Smooth muscle cell (in vitro differentiated cells): ENCODE data around the gene TLCD1. TPM values are rescaled to one million over a fixed set of nuclear protein-coding genes. Genes with fewer than 3 reads are reported as not detected.
A peak's percentile ranks its signal among the peaks of the same experiment; 100 is the strongest.

ENCODE experiments used
- DNase-seq: peaks from one replicate; lab custom pipeline; 2025; ENCODE audit not compliant: unreplicated experiment; lab: John Stamatoyannopoulos, UW
- H2AFZ ChIP-seq: fragments of 200-600 bp; sonication (generic); 2 replicates; pipeline ENCODE4 v1.6.0; 2016; ENCODE audit warnings: antibody characterized with exemption, low read depth, mild to moderate bottlenecking
- H3F3A ChIP-seq: fragments of 200-600 bp; sonication (generic); 2 replicates; pipeline ENCODE4 v1.6.0; 2017; ENCODE audit warnings: antibody characterized with exemption, low read depth
- H3K27ac ChIP-seq: fragments of 200-600 bp; sonication (generic); 2 replicates; pipeline ENCODE4 v1.5.1; 2016; ENCODE audit warnings: low read depth, mild to moderate bottlenecking
- H3K27me3 ChIP-seq: fragments of 200-600 bp; sonication (generic); 2 replicates; pipeline ENCODE4 v1.6.1; 2016; ENCODE audit warnings: low read depth, mild to moderate bottlenecking
- H3K36me3 ChIP-seq: fragments of 200-600 bp; sonication (generic); 2 replicates; pipeline ENCODE4 v1.5.1; 2016; ENCODE audit warnings: low read depth
- H3K4me1 ChIP-seq: fragments of 200-600 bp; sonication (generic); 2 replicates; pipeline ENCODE4 v1.5.1; 2016; ENCODE audit warnings: low read depth
- H3K4me2 ChIP-seq: fragments of 200-600 bp; sonication (generic); 2 replicates; pipeline ENCODE4 v1.6.0; 2016; ENCODE audit warnings: mild to moderate bottlenecking
- H3K4me3 ChIP-seq: fragments of 200-600 bp; sonication (generic); 2 replicates; pipeline ENCODE4 v1.5.1; 2016; ENCODE audit warnings: mild to moderate bottlenecking
- H3K79me2 ChIP-seq: fragments of 200-600 bp; sonication (generic); 2 replicates; pipeline ENCODE4 v1.6.0; 2016; ENCODE audit warnings: low read depth, mild to moderate bottlenecking
- H3K9ac ChIP-seq: fragments of 200-600 bp; sonication (generic); 2 replicates; pipeline ENCODE4 v1.6.0; 2016; ENCODE audit warnings: low read depth
- H3K9me3 ChIP-seq: fragments of 200-600 bp; sonication (generic); replicated peaks from 2 replicates; pipeline ENCODE4 v1.5.1; 2016; ENCODE audit warnings: low read depth
- H4K20me1 ChIP-seq: fragments of 200-600 bp; sonication (generic); 2 replicates; pipeline ENCODE4 v1.6.0; 2016; ENCODE audit warnings: low read depth
- WGBS: methylation state at CpG from one replicate; pipeline ENCODE4 v1.1.7; 2016; ENCODE audit warnings: low lambda C conversion rate; 5-methylcytosine and 5-hydroxymethylcytosine counted together
- polyA plus RNA-seq: library from polyadenylated mRNA; unstranded; fragments of >200 nt; fragmentation: Nextera tagmentation; extraction: Ambion mirVana; gene quantifications from 2 replicates; pipeline ENCODE4 v1.2.1, GENCODE V29; 2016
- total RNA-seq: library from RNA; depleted of rRNA; stranded (reverse); fragments of >200 nt; gene quantifications from 2 replicates; pipeline ENCODE4 v1.2.3, GENCODE V29; 2014
- TF ChIP-seq, protein P1 (sequence below): fragments of 200-600 bp; sonication (generic); IDR thresholded peaks from 2 replicates; pipeline ENCODE4 v1.5.1; 2017; ENCODE audit warnings: borderline replicate concordance, mild to moderate bottlenecking, antibody characterized with exemption; ENCODE audit not compliant: insufficient read depth, poor library complexity, severe bottlenecking

TLCD1 gene
- total and polyA plus RNA-seq, 2 experiments from 2014 or later: 11.2 to 14.7 TPM

DNA sequence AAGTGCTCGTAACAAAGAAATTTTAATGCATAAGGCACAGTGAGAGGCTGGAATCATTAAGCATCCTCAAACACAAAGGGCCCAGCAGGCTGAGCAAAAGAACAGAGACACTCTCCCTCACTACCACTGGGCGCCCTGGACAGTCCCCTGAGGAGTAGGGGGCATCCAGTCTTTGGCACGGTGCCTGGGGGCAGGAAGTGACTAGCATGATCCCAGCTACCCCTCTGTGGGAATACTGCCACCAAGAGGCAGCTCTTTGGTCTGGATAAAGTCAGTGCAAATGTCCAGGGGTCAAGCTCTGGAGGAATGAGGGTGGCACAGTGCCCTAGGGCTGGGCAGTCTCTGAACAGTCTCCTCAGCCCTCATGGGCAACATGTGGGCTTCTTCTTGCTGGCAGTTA, 11.8 kb downstream of the TLCD1 start:
- H3K4me2 ChIP-seq: no peak overlapping the region
- H2AFZ ChIP-seq: no peak overlapping the region
- peaks cover 20% of the 10 kb centered on the region for H3K79me2 ChIP-seq
- TF ChIP-seq, protein P1, sequence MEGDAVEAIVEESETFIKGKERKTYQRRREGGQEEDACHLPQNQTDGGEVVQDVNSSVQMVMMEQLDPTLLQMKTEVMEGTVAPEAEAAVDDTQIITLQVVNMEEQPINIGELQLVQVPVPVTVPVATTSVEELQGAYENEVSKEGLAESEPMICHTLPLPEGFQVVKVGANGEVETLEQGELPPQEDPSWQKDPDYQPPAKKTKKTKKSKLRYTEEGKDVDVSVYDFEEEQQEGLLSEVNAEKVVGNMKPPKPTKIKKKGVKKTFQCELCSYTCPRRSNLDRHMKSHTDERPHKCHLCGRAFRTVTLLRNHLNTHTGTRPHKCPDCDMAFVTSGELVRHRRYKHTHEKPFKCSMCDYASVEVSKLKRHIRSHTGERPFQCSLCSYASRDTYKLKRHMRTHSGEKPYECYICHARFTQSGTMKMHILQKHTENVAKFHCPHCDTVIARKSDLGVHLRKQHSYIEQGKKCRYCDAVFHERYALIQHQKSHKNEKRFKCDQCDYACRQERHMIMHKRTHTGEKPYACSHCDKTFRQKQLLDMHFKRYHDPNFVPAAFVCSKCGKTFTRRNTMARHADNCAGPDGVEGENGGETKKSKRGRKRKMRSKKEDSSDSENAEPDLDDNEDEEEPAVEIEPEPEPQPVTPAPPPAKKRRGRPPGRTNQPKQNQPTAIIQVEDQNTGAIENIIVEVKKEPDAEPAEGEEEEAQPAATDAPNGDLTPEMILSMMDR: no peak
- no peaks in the 10 kb centered on the region for H3K36me3 ChIP-seq
- no peak overlapping the region for H3K4me3 ChIP-seq
- peaks cover 39% of the 10 kb centered on the region for H3F3A ChIP-seq
- peaks cover 26% of the 10 kb centered on the region for H3K4me1 ChIP-seq
- H3K27ac ChIP-seq: no peak overlapping the region
- no peaks in the 10 kb centered on the region for H3K9me3 ChIP-seq
- no peak for DNase-seq
- 93% methylated on average over 3 of the region's 3 CpGs for WGBS
- H4K20me1 ChIP-seq: peaks cover 26% of the 10 kb centered on the region
- no peak overlapping the region for H3K9ac ChIP-seq
- no peaks in the 10 kb centered on the region for H3K27me3 ChIP-seq

DNA sequence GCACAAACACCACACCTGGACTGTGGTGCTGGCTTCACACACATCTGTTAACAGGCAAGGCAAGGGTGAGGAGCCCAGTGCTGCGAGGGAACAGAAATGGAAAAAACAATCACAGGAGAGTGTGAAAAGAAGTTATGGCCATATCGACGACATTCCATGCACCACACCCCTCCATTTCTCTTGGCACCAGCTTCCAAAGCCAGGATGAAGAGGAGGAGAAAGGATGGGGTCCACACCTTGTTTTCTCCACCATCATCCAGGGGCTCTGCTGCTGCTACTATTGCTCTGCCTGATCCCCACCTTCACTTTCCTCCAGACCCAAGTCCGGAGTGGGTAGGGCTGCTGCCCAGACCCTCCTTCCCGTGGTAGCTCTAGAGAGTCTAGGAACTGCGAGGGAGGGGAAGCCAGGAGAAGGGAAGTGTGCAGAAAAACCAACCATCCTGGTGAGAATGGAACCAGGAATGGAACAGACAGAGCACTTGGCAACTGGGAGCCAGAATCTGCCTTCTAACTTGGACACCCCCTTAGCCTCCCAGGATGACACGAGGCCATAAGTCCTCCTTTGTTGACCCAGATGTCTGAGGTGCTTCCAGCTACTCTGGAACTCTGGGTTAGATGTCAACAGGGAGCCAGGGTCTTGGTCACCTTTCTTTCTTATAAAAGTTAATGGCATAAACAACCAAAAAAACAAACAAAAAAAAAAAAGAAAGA, 13.2 kb downstream of the TLCD1 start:
- H3K9me3 ChIP-seq: no peaks in the 10 kb centered on the region
- 79% methylated on average over 7 of the region's 7 CpGs for WGBS
- peaks cover 26% of the 10 kb centered on the region for H4K20me1 ChIP-seq
- DNase-seq: no peak
- no peaks in the 10 kb centered on the region for H3K27me3 ChIP-seq
- peaks cover 29% of the 10 kb centered on the region for H3F3A ChIP-seq
- H2AFZ ChIP-seq: no peak overlapping the region
- H3K79me2 ChIP-seq: peaks cover 20% of the 10 kb centered on the region
- TF ChIP-seq, protein P1: no peak
- H3K4me2 ChIP-seq: peak overlapping the region; percentile 96
- peaks cover 18% of the 10 kb centered on the region for H3K4me1 ChIP-seq
- H3K4me3 ChIP-seq: no peak overlapping the region
- peak overlapping the region; percentile 81 for H3K27ac ChIP-seq
- H3K9ac ChIP-seq: no peak overlapping the region
- H3K36me3 ChIP-seq: no peaks in the 10 kb centered on the region

DNA sequence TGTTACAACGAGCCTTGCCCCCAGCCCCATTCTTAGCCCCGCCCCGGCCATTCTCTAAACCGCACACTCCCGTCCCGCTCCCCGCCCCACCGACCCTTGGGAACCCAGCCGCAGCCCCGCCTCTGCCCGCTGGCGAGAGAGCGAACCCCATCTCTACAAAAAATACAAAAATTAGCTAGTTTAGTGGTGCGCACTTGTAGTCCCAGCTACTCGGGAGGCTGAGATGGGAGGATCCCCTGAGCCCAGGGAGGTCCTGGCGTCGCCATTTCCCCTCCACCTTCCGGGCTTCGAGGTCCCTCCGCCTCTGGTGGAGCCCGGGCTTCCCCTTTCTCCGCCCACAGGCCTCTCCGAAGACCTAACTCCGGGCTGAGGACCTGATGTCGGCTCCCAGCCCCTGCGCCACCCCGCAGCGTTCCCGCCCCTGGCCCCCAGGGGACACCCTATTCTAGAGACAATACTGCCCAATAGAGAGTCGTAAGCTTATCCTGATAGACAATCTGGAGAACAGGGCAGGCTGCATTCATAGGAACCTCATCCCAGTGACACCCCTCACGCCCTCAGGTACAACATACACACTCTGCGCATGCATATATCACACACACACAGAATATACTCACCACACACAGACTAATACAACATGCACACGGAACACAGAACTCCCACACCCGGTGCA, 13.9 kb downstream of the TLCD1 start:
- peaks cover 26% of the 10 kb centered on the region for H4K20me1 ChIP-seq
- peaks cover 18% of the 10 kb centered on the region for H3K4me1 ChIP-seq
- TF ChIP-seq, protein P1: no peak
- H3K27ac ChIP-seq: peak overlapping the region; percentile 81
- H2AFZ ChIP-seq: no peak overlapping the region
- H3K36me3 ChIP-seq: no peaks in the 10 kb centered on the region
- H3K79me2 ChIP-seq: peaks cover 17% of the 10 kb centered on the region
- no peaks in the 10 kb centered on the region for H3K9me3 ChIP-seq
- DNase-seq: peak; percentile 35
- peak overlapping the region; percentile 66 for H3K4me3 ChIP-seq
- H3F3A ChIP-seq: peaks cover 29% of the 10 kb centered on the region
- H3K4me2 ChIP-seq: peak overlapping the region; percentile 96
- no peaks in the 10 kb centered on the region for H3K27me3 ChIP-seq
- WGBS: 18% methylated on average over 24 of the region's 34 CpGs
- H3K9ac ChIP-seq: peak overlapping the region; percentile 63
